Stomach (tissue), 9 donors: ENCODE measurements around the gene PTPRJ. TPM values are rescaled to one million over a fixed set of nuclear protein-coding genes. Genes with fewer than 3 reads are reported as not detected.
A peak's percentile ranks its signal among the peaks of the same experiment; 100 is the strongest.

Experiments used
- DNase-seq, 2 donors: peaks; one replicate each; pipeline versions ENCODE4 v3.0.0 to v3.0.0-alpha.2; 2013 to 2019
- H3K27ac ChIP-seq, 5 donors: fragments of 200-600 bp in 4 of 5; sonication (generic) in 4 of 5; one replicate each; pipeline ENCODE4 v1.5.1; 2013 to 2019; ENCODE audit warnings: mild to moderate bottlenecking in 1 of 5, moderate library complexity in 1 of 5
- H3K27me3 ChIP-seq, 3 donors: fragments of 200-600 bp; sonication (generic); one replicate each; pipeline ENCODE4 v1.5.1; 2017 to 2019; ENCODE audit warnings: mixed run types in 1 of 3
- H3K36me3 ChIP-seq, 4 donors: fragments of 200-600 bp; sonication (generic); 1 replicate in 3 of 4; 2 replicates in 1 of 4; pipeline ENCODE4 v1.5.1; 2016 to 2019
- H3K4me1 ChIP-seq, 4 donors: fragments of 200-600 bp; sonication (generic); one replicate each; pipeline ENCODE4 v1.5.1; 2016 to 2019
- H3K4me3 ChIP-seq, 4 donors: fragments of 200-600 bp; sonication (generic) in 3 of 4; one replicate each; pipeline ENCODE4 v1.5.1; 2016 to 2019; ENCODE audit warnings: mild to moderate bottlenecking in 1 of 4
- H3K9me3 ChIP-seq, 4 donors: fragments of 200-600 bp; sonication (generic); one replicate each; pipeline ENCODE4 v1.5.1; 2016 to 2019
- CTCF ChIP-seq, 7 experiments: fragments of 450-650 bp in 4 of 7; fragments of 200-600 bp in 3 of 7; sonication (generic) in 3 of 7; IDR thresholded peaks; one replicate each; pipeline ENCODE4 v1.5.1; 2016 to 2019; ENCODE audit warnings: antibody characterized with exemption in 7 of 7, control low read depth in 2 of 7, mild to moderate bottlenecking in 1 of 7
- EP300 ChIP-seq: sonication (generic); formaldehyde crosslinking; IDR thresholded peaks from one replicate; pipeline ENCODE4 v1.6.1; 2017; ENCODE audit warnings: antibody characterized with exemption
- POLR2A ChIP-seq, 4 donors: fragments of 450-650 bp; IDR thresholded peaks; one replicate each; pipeline ENCODE4 v1.6.1; 2016; ENCODE audit warnings: antibody characterized with exemption in 4 of 4, control low read depth in 2 of 4, mild to moderate bottlenecking in 1 of 4, moderate library complexity in 1 of 4
- POLR2AphosphoS5 ChIP-seq, 3 donors: sonication (generic); formaldehyde crosslinking; IDR thresholded peaks; one replicate each; pipeline ENCODE4 v1.6.1; 2016; ENCODE audit warnings: antibody characterized with exemption in 3 of 3
- WGBS, 5 donors: extraction: QIAGEN DNeasy Blood & Tissue Kit in 3 of 5; methylation state at CpG; one replicate each; pipeline versions ENCODE4 v1.1.5 to v1.1.7; 2013 to 2018; 5-methylcytosine and 5-hydroxymethylcytosine counted together
- intact Hi-C: fragments of 100-400 bp; cut with DNase I; formaldehyde crosslinking; loops from one replicate; pipeline ENCODE4 v1.15.1; 2023; ENCODE audit warnings: low total_unique reads
- polyA plus RNA-seq, 3 donors: library from polyadenylated mRNA; stranded (reverse); fragments of 200-250 nt; gene quantifications; one replicate each; pipeline ENCODE4 v1.2.3, GENCODE V29; 2013
- total RNA-seq, 5 donors: library from RNA; depleted of rRNA; stranded (reverse); fragments of >200 nt; gene quantifications; one replicate each; pipeline versions ENCODE4 v1.1.0 to v1.2.3, GENCODE V29; 2014 to 2016
- donor health status: healthy with polysubstance abuse.
- donor health status: Bipolar disorder and iron deficiency.
- donor health status: healthy.

Gene PTPRJ
- total and polyA plus RNA-seq, 8 donors: 2.6 to 351 (median 20.7) TPM

- H3K9me3 ChIP-seq: no peaks in the 10 kb centered on the region
- peaks cover 0 to 74% (median 23%) of the 10 kb centered on the region in 4 donors for H3K4me1 ChIP-seq
- intact Hi-C loops: no loop called here
- no peak overlapping the region for H3K27ac ChIP-seq
- H3K36me3 ChIP-seq: no peaks in the 10 kb centered on the region
- 93 to 99% (median 97%) methylated on average over 2 of the region's 2 CpGs for WGBS, 5 donors
- H3K4me3 ChIP-seq: no peak overlapping the region
- DNase-seq: no peak
- H3K27me3 ChIP-seq: no peaks in the 10 kb centered on the region
- TF ChIP-seq CTCF (IDR thresholded peaks at IDR 0.05): no peak
- no peak for TF ChIP-seq POLR2AphosphoS5 (IDR thresholded peaks at IDR 0.05)
These were observed 102.4 kb downstream of the PTPRJ start for GRCh38 chr11:48082771-48083170.

- intact Hi-C loops: no loop called here
- no peaks in the 10 kb centered on the region for H3K9me3 ChIP-seq
- TF ChIP-seq POLR2AphosphoS5 (IDR thresholded peaks at IDR 0.05): no peak
- H3K27me3 ChIP-seq: no peaks in the 10 kb centered on the region
- H3K4me1 ChIP-seq: peaks cover 6 to 77% (median 30%) of the 10 kb centered on the region in 4 donors
- H3K36me3 ChIP-seq: no peaks in the 10 kb centered on the region
- DNase-seq: no peak
- no peak overlapping the region for H3K27ac ChIP-seq
- no peak overlapping the region for H3K4me3 ChIP-seq
These were observed 103.1 kb downstream of the PTPRJ start for GRCh38 chr11:48083421-48083820.

GRCh38 chr11:48085688-48086087 lies 105.3 kb downstream of the PTPRJ start:
- intact Hi-C loops: no loop called here
- H3K9me3 ChIP-seq: no peaks in the 10 kb centered on the region
- TF ChIP-seq CTCF (IDR thresholded peaks at IDR 0.05) (no peak), POLR2AphosphoS5 (IDR thresholded peaks at IDR 0.05) (no peak), POLR2A (IDR thresholded peaks at IDR 0.05) (no peak), EP300 (no peak)
- no peak for DNase-seq
- WGBS, 5 donors: 59 to 87% (median 81%) methylated on average over 4 of the region's 4 CpGs
- no peak overlapping the region for H3K27ac ChIP-seq
- H3K27me3 ChIP-seq: no peaks in the 10 kb centered on the region
- H3K4me3 ChIP-seq: no peak overlapping the region
- H3K4me1 ChIP-seq: peaks cover 11 to 64% (median 30%) of the 10 kb centered on the region in 4 donors
- H3K36me3 ChIP-seq: no peaks in the 10 kb centered on the region

- intact Hi-C loops: no loop called here
- no peak for DNase-seq
- Histone ChIP-seq H3K4me3 (no peak overlapping the region), H3K4me1 (peaks cover 11 to 58% (median 26%) of the 10 kb centered on the region in 4 donors), H3K27me3 (no peaks in the 10 kb centered on the region), H3K27ac (no peak overlapping the region), H3K9me3 (no peaks in the 10 kb centered on the region), H3K36me3 (no peaks in the 10 kb centered on the region)
- WGBS, 5 donors: 72 to 98% (median 85%) methylated on average over 2 of the region's 2 CpGs
- TF ChIP-seq CTCF (IDR thresholded peaks at IDR 0.05) (no peak), POLR2A (IDR thresholded peaks at IDR 0.05) (no peak), EP300 (no peak), POLR2AphosphoS5 (IDR thresholded peaks at IDR 0.05) (no peak)
These were observed 107.1 kb downstream of the PTPRJ start for GRCh38 chr11:48087422-48087821.

- Histone ChIP-seq H3K27ac (peak overlapping the region in 1 of 5 donors; percentile 20), H3K36me3 (no peaks in the 10 kb centered on the region), H3K27me3 (no peaks in the 10 kb centered on the region), H3K4me1 (peaks cover 11 to 58% (median 23%) of the 10 kb centered on the region in 4 donors), H3K9me3 (no peaks in the 10 kb centered on the region), H3K4me3 (no peak overlapping the region)
- TF ChIP-seq EP300 (no peak), POLR2A (IDR thresholded peaks at IDR 0.05) (no peak), POLR2AphosphoS5 (IDR thresholded peaks at IDR 0.05) (no peak), CTCF (IDR thresholded peaks at IDR 0.05) (no peak)
- WGBS, 5 donors: 30 to 49% (median 34%) methylated on average over 6 of the region's 6 CpGs
- intact Hi-C loops: no loop called here
- DNase-seq: peak; percentile 57 to 67
These were observed 107.8 kb downstream of the PTPRJ start for GRCh38 chr11:48087974-48088681.
